Measurements from ENCODE around the gene CDH23. TPM values are rescaled to one million over a fixed set of nuclear protein-coding genes. Genes with fewer than 3 reads are reported as not detected.

Gene CDH23
- total RNA-seq, 2 donors from 2014 or later: 4.7 to 8.0 TPM

DNA sequence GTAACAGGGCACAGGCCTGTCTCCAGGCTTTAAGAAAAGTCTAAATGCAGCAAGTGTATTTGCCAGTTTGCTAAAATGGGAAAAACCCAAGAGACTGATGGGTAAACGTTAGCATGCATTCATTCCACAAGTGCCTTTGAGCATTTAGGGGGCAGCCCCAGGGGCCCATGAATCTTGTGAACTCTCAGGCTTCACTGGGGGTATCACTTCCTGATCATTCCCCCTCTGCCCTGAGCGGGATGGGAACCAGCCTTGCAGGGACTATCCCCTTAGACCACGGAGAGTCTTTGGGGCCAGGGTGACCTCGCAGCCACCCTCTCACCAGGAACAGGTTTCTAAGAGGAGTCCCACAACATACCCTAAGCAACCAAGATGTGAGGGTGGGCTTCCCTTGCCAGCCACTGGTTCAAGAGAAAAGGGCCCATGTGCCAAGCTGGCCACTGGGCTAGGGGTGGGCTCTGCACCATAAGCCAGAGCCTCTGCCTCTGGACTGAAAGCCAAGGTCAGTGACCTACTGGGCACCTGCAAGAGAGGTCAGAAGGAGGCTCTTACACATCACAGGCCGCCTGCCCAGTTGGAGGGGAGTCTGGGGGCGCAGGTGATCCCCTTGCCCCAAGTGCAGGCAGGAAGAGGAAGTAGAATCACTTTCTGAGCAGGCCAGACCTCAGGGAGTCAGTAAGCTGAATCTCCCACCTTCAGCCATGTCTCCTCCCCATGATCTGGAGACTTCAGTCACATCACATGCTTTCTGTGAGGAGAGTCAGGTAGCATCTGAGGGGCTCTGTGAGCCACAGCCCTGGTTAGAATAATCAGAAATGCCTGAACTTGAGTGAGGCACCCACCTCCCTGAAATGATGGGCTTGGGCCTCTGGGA is 247.8 kb downstream of the CDH23 start:
- DNase-seq (no peak), ATAC-seq (no peak)
- intact Hi-C loops (cut with DNase I): no loop called here

DNA sequence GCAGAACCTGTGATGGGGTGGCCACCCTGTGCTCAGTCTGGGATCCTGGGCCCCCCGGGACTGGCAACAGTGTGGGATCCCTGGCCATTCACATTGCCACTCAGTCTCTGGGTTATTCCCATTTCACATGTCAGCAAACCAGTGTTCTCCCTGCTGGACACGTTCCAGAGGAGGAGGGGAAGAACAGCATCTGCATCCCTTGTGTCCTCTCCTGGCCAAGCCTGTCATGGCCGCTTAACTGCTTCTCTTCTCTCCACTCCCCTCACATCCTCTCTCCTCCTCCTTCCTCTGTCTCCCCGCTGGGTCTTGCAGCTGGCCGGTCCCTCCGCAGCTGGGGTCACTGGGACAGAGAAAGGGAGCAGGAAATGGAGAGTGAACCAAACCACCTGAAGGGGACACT is 248.5 kb downstream of the CDH23 start:
- ATAC-seq: no peak
- DNase-seq: no peak
- intact Hi-C loops (cut with DNase I): no loop called here

DNA sequence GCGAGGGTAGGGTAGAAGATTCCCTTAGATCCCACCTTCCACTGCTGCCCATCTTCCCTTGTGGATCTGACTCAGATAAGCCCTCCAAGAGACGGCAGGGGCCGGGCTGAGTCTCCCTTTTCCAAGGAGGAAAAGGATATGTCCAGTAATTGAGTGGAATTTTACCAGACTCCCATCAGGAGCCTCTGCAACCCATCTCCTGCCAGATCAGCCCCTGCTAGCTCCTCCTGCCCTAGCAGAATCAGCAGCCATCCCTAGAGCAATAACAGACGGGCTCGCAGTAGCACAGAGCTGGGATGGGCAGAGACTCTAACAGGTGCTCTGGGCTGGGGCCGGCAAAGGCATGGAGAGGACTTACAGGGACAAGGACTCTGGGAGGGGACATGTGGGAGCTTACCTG is 249.3 kb downstream of the CDH23 start:
- intact Hi-C loops (cut with DNase I): no loop called here
- no peak for ATAC-seq
- DNase-seq: no peak

DNA sequence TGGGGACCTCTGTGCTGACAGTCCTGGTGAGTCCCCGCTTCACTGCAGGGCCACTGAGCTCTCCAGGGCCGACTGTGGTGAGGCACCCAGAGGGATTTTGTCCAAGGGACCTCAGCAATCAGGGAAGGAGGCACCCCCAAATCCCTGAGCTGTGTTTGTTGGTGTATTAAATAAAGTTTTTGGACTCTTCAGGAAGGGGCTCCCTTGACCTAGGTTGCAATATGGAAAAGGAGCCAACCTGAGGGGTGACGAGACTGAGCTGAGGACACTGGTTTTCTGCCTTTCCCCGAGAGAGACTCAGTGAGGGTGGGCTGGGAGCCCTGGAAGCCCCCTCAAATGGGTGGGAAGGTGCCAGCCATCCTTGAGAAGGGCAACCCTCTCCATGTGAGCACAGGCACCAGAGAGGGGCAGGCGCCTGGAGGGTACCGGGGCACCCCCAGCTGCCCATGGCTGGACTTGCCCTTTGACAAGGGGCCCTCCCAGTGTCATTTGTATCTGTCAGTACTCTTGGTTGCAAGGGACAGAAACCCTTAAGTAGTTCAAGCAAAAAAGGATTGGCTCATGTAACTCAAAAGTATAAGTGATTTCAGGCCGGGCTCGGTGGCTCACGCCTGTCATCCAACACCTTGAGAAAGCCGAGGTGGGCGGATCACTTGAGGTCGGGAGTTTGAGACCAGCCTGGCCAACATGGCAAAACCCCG is 250.0 kb downstream of the CDH23 start:
- intact Hi-C loops (cut with DNase I): no loop called here

DNA sequence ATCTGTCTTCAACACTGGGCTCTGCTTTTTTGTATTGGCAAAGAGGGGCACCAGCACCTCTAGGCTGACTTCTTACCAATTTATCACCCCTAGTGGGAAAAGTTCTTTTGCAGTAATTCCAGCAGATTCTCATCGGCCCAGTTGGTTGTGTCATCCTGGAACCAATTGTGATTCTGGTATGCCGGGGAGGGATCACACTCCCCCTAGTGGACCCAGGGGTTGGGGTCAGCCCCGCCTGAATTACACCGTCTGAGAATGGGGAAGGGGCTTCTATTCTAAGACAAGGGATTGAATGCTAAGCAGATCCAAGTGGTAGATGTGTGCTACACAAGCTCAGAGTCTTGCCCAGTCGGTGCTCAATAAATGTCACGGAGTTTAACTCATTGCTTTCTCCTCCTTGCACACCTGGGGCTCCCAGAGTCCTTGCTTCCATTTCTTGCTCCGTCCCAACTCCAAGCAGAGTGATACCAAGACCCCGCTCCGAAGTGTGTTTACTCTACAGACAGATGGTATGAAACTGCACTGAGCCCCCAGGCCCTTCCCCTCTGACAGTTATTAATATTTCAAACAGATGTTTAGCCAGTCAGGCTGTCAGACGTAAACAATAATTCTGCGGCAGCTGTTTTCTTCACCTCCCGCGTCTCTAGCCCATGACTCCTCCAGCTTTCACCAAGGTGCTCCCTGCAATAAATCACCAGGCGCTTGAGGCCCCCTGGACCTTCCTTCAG is 251.0 kb downstream of the CDH23 start:
- DNase-seq (no peak), ATAC-seq (no peak)
- intact Hi-C loops (cut with DNase I): no loop called here

More for the DNA sequence above, 250.0 kb downstream of the CDH23 start:
- no peak for DNase-seq
- no peak for ATAC-seq

DNA sequence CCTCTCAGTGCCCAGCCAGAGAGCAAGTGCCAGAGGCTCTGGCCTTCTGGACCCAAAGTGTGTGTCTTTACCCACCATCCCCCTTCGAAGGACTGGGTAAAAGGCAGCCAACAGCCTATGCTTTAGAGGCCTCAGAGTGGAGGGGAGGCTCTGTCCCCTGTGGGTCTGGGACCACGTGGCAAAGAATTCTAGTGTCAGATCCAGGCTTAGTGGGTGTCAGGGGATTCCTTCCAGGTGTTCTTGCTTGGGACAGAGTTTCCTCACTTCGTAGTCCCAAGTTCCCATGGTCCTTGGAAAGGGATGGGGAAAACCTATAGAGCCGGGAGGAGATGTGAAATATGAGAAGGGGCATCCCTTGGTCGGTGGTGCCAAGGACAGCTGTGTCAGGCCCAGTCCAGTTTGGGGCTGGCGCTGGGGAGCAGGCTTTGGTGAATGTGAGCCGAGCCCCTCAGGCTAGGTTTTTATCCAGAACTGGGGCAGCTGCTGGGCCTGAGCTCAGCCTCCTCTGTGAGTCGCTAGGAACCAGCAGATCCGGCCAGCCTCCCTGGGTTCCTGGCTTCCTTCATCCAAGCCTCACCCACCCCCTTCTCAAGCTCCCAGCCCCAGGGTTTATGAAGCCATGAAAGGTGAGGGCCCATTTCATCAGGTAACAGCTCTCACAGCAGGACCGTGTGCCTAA is 251.7 kb downstream of the CDH23 start:
- no peak for ATAC-seq
- intact Hi-C loops (cut with DNase I): no loop called here

DNA sequence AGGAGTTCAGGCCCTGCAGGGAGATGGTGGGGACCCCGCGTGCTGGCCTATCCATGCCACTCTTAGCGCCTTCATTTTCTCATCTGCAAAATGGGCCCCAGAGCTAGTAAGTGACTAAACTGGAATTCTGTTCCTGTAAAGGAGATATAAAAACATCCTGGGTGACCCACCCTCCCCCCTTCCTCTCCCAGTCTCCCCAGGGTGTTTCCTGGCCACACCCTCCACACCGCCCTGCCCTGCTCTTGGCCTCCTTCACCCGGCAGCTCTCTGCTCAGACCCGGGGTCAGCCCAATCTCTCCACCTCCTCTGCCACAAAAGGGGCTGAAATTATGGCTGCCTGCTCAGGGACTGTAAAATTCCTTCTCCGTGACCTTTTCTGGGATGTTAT is 252.2 kb downstream of the CDH23 start:
- DNase-seq: no peak
- ATAC-seq: no peak
- intact Hi-C loops (cut with DNase I): no loop called here

More for the DNA sequence above, 251.7 kb downstream of the CDH23 start:
- no peak for DNase-seq

DNA sequence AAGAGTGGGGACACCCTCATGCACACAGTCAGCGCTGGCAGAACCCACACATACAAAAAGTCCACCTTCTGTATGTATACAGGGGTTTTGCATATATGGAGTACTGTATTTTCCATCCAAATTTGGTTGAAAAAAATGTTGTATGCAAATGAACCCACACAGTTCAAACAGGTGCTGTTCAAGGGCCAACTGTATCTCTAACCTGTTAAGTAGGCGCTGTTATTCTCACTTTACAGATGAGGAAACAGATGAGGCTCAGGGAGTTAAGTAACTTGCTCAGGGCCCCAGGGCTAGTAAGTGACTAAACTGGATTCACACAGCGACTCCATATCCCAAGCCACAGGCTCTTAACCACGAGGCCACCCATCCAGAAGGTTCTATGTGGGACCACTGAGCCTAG is 252.9 kb downstream of the CDH23 start:
- ATAC-seq (no peak), DNase-seq (no peak)
- intact Hi-C loops (cut with DNase I): no loop called here

DNA sequence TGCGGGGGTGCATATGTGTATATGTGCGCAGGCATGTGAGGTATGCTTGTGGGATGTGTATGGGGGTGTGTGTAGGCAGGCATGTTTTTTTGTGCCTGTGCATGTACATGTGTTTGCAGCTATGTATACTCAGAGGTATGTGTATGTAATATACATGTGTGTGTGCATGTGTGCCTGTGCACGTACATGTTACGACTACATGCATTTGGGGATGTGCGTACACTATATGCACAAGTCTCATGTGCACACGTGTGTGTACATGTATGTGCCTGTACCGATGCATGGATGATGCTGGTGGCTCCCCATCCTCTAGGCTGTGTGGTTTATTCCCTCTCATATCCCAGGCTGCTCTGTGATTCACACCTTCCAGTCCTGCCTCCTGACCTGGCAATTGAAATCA is 253.7 kb downstream of the CDH23 start:
- DNase-seq (no peak), ATAC-seq (no peak)
- intact Hi-C loops (cut with DNase I): no loop called here

DNA sequence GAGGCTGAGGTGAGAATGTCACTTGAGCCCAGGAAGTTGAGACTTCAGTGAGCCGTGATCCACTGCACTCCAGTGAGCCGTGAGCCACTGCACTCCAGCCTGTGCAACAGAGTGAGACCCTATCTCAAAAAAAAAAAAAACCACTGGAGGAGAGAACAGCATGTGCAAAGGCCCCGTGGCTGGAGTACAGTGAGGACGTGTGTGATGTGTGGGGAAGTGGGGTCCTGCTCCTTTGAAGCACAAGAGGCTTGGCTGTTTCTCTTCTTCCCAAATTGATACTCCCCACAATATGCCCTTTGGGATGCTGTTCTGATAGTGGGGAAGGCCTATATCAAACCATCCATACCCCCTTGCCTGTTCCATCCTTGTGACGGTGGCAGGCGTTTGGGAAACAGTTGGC is 254.7 kb downstream of the CDH23 start:
- ATAC-seq (no peak), DNase-seq (no peak)
- intact Hi-C loops (cut with DNase I): no loop called here

DNA sequence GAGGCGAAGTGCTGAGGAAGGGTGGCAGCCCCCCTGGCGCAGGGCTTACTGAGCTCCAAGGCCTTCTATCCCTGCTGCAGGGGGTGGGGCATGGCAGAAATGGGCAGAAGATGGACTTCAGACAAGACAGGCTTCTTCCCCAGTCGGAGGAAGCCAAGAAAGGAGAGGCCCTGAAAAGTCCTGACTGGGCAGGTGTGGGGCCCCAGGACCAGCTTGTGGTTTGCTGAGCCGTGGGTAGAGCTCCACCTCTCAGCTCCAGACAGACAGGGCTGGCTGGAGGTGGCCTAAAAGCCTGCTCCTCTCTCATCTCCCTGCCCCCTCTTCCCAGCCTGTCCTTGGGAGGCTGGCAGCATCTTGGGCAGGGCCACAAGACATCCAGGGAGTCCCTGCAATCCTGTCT is 255.2 kb downstream of the CDH23 start:
- no peak for ATAC-seq
- intact Hi-C loops (cut with DNase I): no loop called here
- DNase-seq: no peak

DNA sequence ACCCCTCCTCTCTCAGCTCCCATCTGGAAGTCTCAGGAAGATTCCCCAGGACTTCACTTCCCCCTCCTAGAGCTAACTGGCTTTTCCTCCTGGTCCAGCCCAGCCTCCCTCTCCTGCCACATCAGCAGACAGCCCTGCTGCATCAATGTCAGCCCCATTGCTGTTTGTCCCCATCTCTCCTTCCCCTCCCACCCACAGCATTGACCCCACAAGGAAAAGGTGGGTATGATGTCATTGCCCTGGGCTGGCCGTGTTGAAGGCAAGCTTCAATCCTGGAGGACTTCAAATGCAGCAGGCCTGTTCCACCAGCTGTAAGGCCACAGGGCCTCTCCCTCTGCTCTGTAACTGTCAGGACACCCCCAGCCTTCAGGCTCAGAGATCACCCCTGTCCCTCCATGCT is 256.3 kb downstream of the CDH23 start:
- DNase-seq: no peak

DNA sequence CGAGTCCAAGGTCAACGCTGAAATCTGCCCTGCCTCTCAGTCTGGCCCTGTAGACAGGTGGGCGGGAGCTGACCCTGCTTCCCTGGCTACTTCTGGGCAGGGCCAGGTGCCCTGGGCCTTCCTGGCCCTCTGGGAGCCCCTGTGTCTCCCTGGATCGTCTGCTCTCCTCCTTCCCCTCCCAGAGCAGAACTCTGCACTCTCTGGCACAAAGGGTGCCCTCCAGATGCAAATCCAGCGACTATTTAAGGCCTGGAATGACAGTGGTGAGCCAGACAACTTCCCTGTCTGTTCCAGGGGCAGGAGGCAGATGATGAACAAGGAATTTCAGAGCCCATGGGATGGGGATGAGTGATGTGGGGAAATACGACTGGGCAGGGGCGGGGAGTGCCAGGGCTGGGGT is 259.5 kb downstream of the CDH23 start:
- ATAC-seq: no peak
- DNase-seq: no peak
- intact Hi-C loops (cut with DNase I): no loop called here

More for the DNA sequence above, 256.3 kb downstream of the CDH23 start:
- intact Hi-C loops (cut with DNase I): no loop called here
- ATAC-seq: no peak

DNA sequence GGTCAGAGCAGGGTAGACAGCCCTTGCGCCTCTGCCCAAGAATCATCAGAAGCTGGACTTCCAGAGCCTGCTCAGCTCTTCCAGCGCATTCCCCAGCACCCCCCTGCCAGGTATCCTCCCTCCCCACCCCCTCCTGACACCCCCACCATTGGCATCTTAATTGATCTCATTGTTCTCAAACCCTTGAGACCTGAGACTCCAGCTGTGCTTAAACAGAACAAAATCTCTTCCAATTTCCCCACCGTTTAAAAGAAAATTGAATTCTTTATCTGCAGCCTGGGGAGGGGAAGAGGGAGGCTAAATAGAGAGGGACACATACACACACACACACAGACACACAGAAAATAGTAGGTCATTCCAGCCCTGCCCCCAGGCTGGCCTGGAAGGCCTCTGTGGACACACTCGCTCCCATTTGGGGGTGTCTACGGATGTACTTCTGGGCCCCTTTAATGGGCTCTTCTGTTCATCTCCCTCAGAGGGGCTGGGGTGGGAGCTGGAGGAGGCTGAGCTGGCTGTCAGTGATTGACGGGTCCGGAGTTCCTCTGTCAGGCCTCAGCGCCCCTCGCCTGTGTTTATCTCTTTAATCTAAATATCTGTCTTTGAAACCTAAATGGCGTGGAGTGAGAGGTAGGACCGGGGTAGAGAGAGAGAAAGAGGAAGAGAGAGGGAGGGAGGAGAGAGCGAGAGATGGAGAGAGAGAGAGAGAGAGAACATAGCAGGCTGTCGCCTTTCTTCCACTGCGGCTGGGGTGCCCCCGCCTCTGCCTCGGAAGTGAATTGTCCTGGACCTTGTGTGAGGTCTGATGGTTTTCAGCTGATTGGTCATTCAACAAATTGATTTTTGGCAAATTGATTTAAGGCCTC is 261.1 kb downstream of the CDH23 start:
- intact Hi-C loops (cut with DNase I): no loop called here
- ATAC-seq (no peak), DNase-seq (no peak)

DNA sequence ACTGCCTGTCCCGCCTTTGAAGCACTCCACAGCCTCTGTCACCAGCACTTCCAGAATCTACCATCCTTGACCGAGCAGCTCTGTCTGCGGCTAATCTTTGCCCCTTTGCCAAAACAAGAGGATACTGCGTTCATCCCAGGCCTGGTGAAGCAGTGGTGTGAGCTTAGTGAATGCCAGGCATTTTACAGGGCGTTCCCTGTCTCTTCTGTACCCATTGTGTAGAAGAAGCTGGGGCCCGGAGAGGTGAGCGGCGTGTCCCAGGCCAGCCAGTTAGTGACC is 261.7 kb downstream of the CDH23 start:
- ATAC-seq: no peak
- intact Hi-C loops (cut with DNase I): no loop called here

DNA sequence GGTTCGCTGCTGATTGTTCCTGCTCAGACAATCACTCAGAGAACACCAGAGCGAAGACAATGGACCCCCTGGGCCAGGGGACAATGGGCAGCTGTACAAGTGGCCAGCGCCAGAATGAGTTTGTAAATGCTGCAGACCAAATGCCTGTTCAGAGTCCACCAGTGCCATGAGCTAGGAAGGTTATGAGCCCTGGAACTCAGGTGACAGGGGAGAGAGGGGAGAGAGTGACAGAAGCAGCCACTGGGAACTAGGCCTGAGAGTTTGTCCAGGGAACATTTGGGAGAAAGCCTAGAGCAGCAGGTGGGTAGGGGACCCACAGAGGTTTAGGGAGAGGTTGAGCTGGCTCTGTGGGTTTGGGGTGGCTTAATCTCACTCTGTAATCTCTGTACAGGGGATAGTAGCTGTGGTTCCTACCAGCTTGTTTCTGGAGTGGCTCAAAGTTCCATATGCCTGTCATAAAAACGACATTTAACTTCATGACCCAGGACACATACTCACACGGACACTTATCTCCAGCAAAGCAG is 262.5 kb downstream of the CDH23 start:
- ATAC-seq (no peak), DNase-seq (no peak)
- intact Hi-C loops (cut with DNase I): no loop called here

More for the DNA sequence above, 261.7 kb downstream of the CDH23 start:
- DNase-seq: no peak

DNA sequence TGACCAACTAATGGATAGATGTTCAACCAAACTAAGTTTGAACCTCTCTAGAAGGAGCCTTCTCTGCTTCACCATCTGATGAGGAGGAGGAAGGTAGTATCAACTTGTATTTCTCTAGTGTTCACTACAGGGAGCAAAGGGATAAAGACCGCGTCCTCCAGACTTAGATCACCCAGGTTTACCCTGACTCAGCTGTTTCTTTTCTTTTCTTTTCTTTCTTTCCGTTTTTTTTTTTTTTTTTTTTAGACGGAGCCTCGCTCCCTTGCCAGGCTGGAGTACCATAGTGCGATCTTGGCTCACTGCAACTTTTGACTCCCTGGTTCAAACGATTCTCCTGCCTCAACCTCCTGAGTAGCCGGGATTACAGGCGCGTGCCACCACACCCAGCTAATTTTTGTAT is 263.0 kb downstream of the CDH23 start:
- intact Hi-C loops (cut with DNase I): no loop called here
- DNase-seq: no peak
- no peak for ATAC-seq

DNA sequence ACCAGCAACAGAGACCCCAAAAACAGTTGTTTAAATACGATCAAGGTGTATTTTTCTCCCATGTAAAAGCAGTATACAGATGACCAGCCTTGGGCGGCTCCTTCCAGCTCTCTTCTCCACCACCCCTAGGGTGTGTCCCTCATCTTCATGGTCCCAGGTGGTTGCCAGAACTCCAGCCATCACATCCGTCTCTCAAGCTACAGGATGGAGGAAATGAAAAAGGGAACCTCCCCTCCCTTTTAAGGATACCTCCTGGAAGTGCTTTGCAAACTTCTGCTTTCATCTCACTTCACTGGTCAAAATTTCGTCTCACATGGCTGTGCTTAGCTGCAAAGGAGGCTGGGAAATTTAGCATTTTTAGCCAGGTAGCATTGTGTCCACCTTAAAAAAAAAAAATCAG is 263.6 kb downstream of the CDH23 start:
- ATAC-seq (no peak), DNase-seq (no peak)
- intact Hi-C loops (cut with DNase I): no loop called here
